Cortex of kidney (tissue), 1 donor: Measurements from ENCODE around the gene UBAC2.
"Not testable (repeated sequence)": the region's sequence is repeated elsewhere in the genome, so short reads cannot be mapped to it uniquely, and the experiment has no call there.

Source experiments
- DNase-seq: peaks from one replicate; lab custom pipeline; 2025; lab: John Stamatoyannopoulos, UW

UBAC2 gene

GRCh38 chr13:99393791-99394735 lies 193.4 kb downstream of the UBAC2 start:
- no peak for DNase-seq

GRCh38 chr13:99395436-99395835 lies 194.8 kb downstream of the UBAC2 start:
- DNase-seq, result no peak

- no peak for DNase-seq
These were observed 195.8 kb downstream of the UBAC2 start for GRCh38 chr13:99396446-99396845.

- no peak for DNase-seq
These were observed 197.4 kb downstream of the UBAC2 start for GRCh38 chr13:99398071-99398470.

- DNase-seq, result no peak
These were observed 198.4 kb downstream of the UBAC2 start for GRCh38 chr13:99398916-99399622.

- no peak for DNase-seq
These were observed 198.9 kb downstream of the UBAC2 start for GRCh38 chr13:99399623-99399974.

GRCh38 chr13:99403458-99403971 lies 202.9 kb downstream of the UBAC2 start:
- no peak for DNase-seq

- DNase-seq, result no peak
These were observed 203.5 kb downstream of the UBAC2 start for GRCh38 chr13:99404005-99404755.

- DNase-seq, result no peak
These were observed 205.3 kb downstream of the UBAC2 start for GRCh38 chr13:99405966-99406365.

- DNase-seq, result no peak
These were observed 206.1 kb downstream of the UBAC2 start for GRCh38 chr13:99406799-99407201.

- DNase-seq, result no peak
These were observed 207.4 kb downstream of the UBAC2 start for GRCh38 chr13:99407906-99408702.

GRCh38 chr13:99408703-99409000 lies 208.0 kb downstream of the UBAC2 start:
- no peak for DNase-seq

- DNase-seq, result not testable (repeated sequence)
These were observed 208.9 kb downstream of the UBAC2 start for GRCh38 chr13:99409461-99410083.

- DNase-seq, result not testable (repeated sequence)
These were observed 210.2 kb downstream of the UBAC2 start for GRCh38 chr13:99410646-99411475.

- DNase-seq, result no peak
These were observed 212.2 kb downstream of the UBAC2 start for GRCh38 chr13:99412856-99413255.

- no peak for DNase-seq
These were observed 213.7 kb downstream of the UBAC2 start for GRCh38 chr13:99414048-99414995.

GRCh38 chr13:99415014-99415650 lies 214.5 kb downstream of the UBAC2 start:
- no peak for DNase-seq

- no peak for DNase-seq
These were observed 215.2 kb downstream of the UBAC2 start for GRCh38 chr13:99415851-99416331.
